NCI-H146 (cell line): ENCODE results near the gene KRT80.

ENCODE experiments used
- DNase-seq: peaks from one replicate; lab custom pipeline; 2025; lab: John Stamatoyannopoulos, UW

KRT80 gene

GRCh38 chr12:52210925-52211650 lies 19.3 kb upstream of the KRT80 start:
- no peak for DNase-seq

GRCh38 chr12:52210186-52210924 lies 18.5 kb upstream of the KRT80 start:
- no peak for DNase-seq

- no peak for DNase-seq
These were observed 17.5 kb upstream of the KRT80 start for GRCh38 chr12:52209321-52209720.

GRCh38 chr12:52208424-52209165 lies 16.8 kb upstream of the KRT80 start:
- DNase-seq = no peak

GRCh38 chr12:52207895-52208294 lies 16.1 kb upstream of the KRT80 start:
- peak; percentile 88 for DNase-seq

- no peak for DNase-seq
These were observed 15.3 kb upstream of the KRT80 start for GRCh38 chr12:52207106-52207505.

- no peak for DNase-seq
These were observed 14.7 kb upstream of the KRT80 start for GRCh38 chr12:52206304-52207040.

GRCh38 chr12:52205612-52206303 lies 13.9 kb upstream of the KRT80 start:
- no peak for DNase-seq

GRCh38 chr12:52204931-52205505 lies 13.2 kb upstream of the KRT80 start:
- DNase-seq = no peak

- no peak for DNase-seq
These were observed 12.5 kb upstream of the KRT80 start for GRCh38 chr12:52204095-52204930.

GRCh38 chr12:52203079-52203921 lies 11.5 kb upstream of the KRT80 start:
- DNase-seq = peak; percentile 95

- DNase-seq = no peak
These were observed 10.7 kb upstream of the KRT80 start for GRCh38 chr12:52202361-52203078.

- no peak for DNase-seq
These were observed 9.6 kb upstream of the KRT80 start for GRCh38 chr12:52201451-52201839.

- peak; percentile 49 for DNase-seq
These were observed 9.1 kb upstream of the KRT80 start for GRCh38 chr12:52200781-52201450.

GRCh38 chr12:52200086-52200780 lies 8.4 kb upstream of the KRT80 start:
- DNase-seq = peak; percentile 59

- peak; percentile 95 for DNase-seq
These were observed 7.6 kb upstream of the KRT80 start for GRCh38 chr12:52199294-52199919.
